Inferior parietal cortex (tissue), 1 donor: ENCODE measurements around the gene PSMC3IP.
A peak's percentile ranks its signal among the peaks of the same experiment; 100 is the strongest.
"Not testable (repeated sequence)": the region's sequence is repeated elsewhere in the genome, so short reads cannot be mapped to it uniquely, and the experiment has no call there.

Experiments
- DNase-seq: peaks from one replicate; pipeline ENCODE4 v3.0.0-alpha.2; 2016; ENCODE audit errors: extremely low spot score

PSMC3IP gene

DNA sequence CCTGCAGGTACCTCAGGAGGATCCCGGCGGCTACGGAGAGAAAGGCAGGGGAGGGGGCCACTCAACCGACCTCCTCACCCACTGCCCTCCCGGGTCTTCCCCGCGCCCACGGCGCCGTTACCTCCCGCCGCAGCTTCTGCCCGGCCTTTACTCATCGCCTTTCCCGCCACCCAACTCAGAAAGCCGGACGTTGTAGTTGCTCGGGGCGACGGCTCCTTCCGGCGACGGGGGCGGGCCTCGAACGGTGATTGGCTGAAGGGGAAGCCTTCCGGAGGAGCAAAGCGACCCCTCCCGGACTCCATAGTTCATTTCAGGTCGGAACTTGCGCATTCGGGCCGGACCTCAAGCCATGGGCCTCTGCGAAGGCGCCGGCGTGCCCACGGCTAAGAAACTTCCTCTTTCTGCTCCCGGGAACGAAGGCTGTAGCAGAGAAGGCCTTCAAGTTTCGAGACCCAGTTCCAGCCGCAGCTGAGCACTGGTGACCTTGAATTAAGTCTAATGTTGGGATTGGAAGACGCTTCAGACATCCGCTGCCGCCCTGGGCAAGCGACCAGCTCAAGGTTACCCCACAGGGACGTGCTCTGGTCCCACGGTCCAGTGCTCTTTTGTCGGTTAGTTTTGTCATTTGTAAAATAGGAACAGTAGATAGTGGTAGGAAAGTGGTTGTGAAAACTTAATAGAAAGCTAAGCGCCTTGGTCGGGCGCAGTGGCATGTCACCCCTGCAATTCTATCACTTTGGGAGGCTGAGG, at the start of gene PSMC3IP:
Gene PSMC3IP (minus strand): TSS at position 198 of the 750 bp plus-strand sequence. CDS start 43 bp downstream, at position 155.
- peak; percentile 96 for DNase-seq

GRCh38 chr17:42623732-42624596, 46.4 kb upstream of the PSMC3IP start:
- DNase-seq, result no peak

DNA sequence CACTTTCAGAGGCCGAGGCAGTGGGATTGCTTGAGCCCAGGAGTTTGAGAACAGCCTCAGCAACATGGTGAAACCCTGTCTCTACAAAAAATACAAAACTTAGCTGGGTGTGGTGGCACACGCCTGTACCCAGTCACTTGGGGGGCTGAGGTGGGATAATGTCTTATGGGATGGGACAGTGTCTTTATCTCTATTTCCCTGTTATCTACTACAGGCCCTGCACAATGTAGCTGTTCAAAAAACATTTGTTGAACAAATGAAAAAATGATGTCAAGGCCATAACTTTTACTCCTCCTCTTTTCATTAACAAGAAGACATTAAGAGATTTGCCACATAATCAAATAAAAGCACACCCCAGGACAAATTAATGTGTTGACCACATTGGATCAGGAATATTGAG, 45.7 kb upstream of the PSMC3IP start:
- DNase-seq, result no peak

DNA sequence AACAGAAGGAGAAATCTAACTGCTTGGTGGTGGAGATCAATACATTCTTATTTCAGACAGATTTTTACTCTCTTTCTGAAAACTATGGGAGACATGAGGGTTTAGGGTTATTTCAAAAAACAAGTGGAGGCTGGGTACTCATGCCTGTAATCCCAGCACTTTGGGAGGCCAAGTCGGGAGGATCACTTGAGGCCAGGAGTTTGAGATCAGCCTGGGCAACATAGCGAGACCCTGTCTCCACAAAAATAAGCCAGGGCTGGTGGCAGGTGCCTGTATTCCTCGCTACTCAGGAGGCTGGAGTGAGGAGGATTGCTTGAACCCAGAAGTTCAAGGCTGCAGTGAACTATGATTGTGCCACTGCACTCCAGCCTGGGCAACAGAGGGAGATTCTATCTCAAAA, 44.5 kb upstream of the PSMC3IP start:
- DNase-seq, result not testable (repeated sequence)

DNA sequence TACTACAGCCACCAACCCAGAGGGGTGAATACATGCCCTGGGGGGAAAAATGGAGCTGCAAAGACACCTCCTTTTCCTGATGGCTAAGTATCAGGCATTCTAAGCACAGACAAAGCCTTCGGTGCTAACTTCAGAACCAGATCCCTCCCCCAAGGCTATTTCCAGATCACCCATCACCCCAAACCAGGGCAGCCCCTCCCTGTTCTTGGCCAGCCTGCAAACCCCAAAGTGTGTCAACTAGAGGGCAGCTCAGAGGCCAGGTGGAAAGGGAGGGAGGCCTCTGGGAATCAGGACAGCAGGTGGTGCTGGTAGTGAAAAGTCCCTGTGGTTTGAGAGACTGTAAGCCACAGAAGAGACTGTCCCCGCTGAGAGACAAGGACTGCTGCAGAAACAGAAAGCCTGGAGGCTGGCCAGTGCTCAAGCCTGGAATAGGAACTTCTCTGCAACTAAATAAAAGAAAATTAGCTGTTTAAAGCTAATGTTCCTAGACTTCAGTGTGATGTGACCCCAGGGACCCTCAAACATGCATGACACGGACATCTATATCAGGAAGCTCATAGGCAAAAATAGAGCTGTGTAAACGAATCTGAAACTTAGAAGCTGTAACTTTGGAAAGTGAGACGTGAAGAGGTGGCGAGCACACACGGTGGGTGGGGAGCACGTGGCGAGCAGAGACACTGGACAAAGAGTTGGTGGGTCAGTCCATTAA, 41.1 kb upstream of the PSMC3IP start:
- no peak for DNase-seq

DNA sequence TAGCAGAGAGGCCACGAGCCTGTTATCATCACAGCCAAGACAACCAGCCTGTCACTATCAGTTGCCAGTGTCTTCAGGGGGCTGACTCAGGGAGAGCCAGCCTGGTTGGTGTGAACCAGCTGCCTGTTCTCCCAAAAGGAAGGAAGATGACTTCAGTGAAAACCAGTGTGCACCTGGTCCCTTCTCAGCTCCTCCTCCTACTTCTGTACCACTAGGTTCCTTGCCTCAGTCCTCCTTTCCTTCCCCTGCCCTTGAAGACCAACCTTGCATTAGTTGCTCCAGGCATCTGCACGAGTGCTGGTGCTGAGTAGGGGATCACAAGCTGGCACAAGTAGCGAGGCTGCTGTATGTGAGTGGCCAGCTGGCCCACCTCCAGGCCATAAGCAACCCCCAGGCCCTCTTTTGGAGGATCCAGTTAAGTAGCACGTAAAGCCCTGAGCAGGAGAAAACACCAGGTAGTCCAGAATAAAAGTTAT, 40.5 kb upstream of the PSMC3IP start:
- no peak for DNase-seq

- no peak for DNase-seq
Measured at GRCh38 chr17:42613699-42614295, 36.3 kb upstream of the PSMC3IP start.

- DNase-seq, result no peak
Measured at GRCh38 chr17:42612013-42612412, 34.5 kb upstream of the PSMC3IP start.

- DNase-seq, result not testable (repeated sequence)
Measured at GRCh38 chr17:42609814-42610801, 32.6 kb upstream of the PSMC3IP start.

DNA sequence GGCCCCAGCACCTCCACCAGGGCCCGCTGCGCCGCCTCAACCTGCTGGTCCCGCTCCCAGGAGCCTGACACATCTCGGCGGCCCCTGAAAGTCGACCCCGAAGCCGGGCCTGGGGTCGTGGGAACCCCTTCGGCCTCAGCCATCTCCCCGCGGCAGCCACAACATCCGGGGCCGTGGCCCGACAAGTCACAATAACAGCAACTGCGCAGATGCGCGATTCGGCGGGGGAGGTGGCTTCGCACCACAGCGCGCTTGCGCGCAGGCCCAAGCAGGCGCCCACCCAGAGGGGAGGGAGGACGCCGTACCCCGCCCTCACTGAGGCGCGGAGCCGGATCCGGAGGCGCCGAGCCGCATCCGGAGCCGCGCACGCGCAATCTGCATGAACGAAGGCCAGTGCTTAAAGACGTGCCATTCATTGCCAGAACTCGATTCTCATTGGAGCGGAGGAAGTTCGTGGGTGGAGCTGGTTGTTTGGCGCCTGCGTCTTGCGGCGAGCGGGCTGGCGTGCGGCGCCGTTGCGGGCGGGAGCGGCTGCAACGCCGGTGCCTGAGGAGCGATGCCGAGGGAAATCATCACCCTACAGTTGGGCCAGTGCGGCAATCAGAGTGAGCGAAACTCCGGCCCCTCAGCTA, 31.8 kb upstream of the PSMC3IP start, which contains the start of the genes RETREG3 and TUBG1:
Gene RETREG3 (minus strand): TSS at position 193 of the 632 bp plus-strand sequence. CDS start 50 bp downstream, at position 143.
Gene TUBG1 (plus strand): TSS at position 502 of the 632 bp plus-strand sequence. CDS start 55 bp downstream, at position 557.
- DNase-seq, result peak; percentile 99

- no peak for DNase-seq
Measured at GRCh38 chr17:42608305-42609181, 31.0 kb upstream of the PSMC3IP start.

DNA sequence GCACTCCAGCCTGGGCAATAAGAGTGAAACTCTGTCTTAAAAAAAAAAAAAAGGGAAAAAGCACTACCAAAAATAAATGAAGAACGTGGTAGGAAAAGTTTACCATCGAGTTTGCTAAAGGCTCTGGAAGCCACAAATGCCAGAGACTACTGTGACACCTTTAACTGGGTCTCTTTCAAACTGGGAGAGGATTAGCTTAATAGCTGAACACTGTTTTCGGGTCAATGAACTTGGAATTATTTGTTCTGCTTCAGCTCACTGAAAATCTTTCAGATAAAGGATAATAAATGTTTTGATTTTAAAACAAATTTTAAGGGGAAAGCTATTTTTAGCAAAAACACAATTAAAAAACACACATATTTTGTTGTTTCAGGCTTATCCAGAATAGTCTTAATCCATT, 30.2 kb upstream of the PSMC3IP start:
- DNase-seq, result no peak

DNA sequence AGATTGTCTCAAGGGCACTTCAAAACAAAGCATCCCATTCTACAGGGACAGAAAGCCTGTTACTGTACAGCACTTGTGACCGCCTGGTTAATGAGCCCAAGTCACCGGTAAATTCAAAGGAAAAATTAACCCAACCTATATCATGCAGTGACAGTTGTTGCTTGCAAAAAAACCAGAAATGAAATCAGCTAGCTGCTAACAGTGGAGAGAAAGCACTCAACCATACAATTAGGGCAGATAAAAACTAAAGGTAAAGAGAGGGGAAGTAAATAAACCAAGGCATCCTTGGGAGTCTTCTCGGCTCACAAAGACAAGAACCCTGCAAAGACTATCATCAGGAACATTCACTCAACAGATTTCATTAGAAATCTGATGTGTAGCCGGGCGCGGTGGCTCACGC, 25.8 kb upstream of the PSMC3IP start:
- DNase-seq, result no peak

- no peak for DNase-seq
Measured at GRCh38 chr17:42598905-42599304, 21.4 kb upstream of the PSMC3IP start.

DNA sequence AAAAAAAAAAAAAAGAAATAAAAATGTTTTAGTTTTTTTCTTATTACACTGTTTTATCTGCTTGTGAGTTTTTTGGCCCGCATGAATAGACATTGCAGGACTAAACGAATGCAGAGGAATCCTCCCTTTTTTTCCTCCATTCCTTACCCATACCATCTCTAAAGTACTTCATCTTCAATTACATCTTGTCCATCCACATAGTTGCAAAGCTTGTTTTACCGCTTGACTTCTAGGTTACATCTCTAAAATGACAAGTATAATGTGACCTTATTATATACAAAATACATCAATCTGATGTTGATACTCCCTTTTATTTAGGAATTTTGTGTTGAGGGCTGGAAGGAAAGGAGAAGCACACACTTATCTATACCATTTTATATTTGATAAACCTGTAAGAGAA, 18.9 kb upstream of the PSMC3IP start:
- DNase-seq, result no peak

GRCh38 chr17:42591411-42591810, 13.9 kb upstream of the PSMC3IP start:
- no peak for DNase-seq

DNA sequence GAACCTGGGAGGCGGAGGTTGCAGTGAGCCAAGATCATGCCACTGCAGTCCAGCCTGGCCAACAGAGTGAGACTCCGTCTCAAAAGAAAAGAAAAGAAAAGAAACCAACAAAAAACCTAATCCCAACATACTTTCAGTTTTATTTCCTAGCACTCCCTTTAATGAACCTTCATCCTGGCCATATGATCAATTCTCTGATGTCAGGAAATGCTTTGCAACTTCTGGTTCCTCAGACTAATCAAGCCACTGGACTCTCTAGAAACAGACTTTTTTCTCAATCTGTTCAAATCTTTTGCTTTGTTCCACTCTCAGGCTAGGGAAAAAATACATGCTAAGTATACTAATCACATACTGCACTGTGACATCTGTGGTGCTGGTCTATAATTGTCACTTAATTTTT, 13.4 kb upstream of the PSMC3IP start:
- DNase-seq, result no peak

GRCh38 chr17:42586514-42587230, 9.1 kb upstream of the PSMC3IP start:
- no peak for DNase-seq
